Activated CD4-positive, alpha-beta T cell treated with anti-CD3 and anti-CD28 coated beads for 48 hours (primary cell): ENCODE data around the gene LTA4H.
A peak's percentile ranks its signal among the peaks of the same experiment; 100 is the strongest.

ENCODE experiments used
- DNase-seq: peaks from one replicate; pipeline ENCODE4 v3.0.0-alpha.2; 2020

Gene LTA4H

GRCh38 chr12:96033549-96034389 lies 1.6 kb downstream of the LTA4H start:
- DNase-seq = no peak

DNA sequence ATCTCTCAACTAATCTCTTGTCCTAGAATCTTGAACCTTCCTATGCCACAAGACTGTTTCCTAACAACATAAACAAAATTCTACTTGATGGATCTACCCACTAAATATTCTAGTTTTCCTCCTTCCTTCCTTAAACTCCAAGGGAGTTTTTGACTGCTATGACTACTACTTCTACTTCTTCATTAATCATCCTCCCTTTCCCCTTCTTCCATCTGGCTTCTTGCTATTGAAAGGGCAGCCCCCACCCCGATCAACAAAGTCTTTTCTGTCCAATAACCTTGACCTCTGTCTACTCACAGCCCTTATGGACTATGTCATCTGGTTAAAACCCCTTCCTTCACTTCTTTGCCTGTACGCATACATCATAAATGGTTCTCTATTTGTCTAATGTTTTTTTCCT lies 5.6 kb downstream of the LTA4H start:
- DNase-seq = no peak

DNA sequence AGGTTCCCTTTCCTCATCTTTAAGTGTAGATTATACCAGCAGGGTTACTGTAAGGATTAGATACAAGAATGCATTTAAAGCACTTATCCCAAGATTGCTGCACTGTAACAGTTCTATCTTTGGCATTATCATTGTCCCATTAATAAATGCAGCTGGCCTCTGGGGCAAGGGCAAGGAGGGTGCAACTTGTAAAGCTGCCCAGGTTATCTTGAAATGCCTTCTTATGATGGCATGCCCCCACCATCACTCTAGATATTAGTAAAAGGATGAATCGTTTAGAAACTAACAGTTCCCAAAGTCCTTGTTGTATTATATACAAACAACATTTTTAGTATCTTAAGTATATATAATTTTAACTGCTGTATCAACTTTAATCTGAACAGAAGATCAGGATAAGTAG lies 6.8 kb downstream of the LTA4H start:
- no peak for DNase-seq

- DNase-seq = no peak
Measured at GRCh38 chr12:96026331-96026730, 9.1 kb downstream of the LTA4H start.

DNA sequence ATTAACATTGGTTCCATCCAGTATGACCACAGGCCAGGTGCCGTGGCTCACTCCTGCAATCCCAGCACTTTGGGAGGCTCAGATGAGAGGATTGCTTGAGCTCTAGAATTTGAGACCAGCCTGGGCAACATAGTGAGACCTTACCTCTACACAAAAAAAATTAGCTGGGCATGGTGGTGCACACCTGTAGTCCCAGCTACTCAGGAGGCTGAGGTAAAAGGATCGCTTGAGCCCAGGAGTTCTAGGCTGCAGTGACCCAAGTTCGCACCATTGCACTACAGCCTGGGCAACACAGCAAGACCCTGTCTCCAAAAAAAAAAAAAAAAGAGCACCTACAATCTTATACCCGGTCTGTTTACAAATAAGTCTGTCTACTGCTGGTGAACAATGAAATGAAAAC lies 9.9 kb downstream of the LTA4H start:
- DNase-seq = no peak

GRCh38 chr12:96020314-96021003 lies 14.9 kb downstream of the LTA4H start:
- no peak for DNase-seq

DNA sequence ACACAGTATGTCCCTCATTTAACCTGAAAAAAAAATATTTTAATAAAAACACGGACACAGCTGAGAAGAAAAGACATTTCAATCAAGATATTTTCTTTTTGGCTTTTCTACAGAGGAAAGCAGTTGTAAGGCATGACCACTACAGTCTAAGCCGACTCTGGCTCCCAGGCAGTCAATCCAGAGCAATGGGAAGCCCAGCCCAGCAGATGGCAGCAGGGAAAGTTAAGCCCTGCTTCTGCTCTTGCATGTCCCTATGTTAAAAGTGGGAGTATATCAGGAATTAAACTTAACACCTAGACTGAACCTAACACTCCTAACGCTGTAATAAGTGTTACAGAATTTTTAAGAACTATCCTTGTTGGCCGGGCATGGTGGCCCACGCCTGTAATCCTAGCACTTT lies 19.7 kb downstream of the LTA4H start:
- no peak for DNase-seq

- DNase-seq = no peak
Measured at GRCh38 chr12:96014943-96015599, 20.3 kb downstream of the LTA4H start.

GRCh38 chr12:96007729-96008128 lies 27.7 kb downstream of the LTA4H start:
- DNase-seq = no peak

GRCh38 chr12:96006727-96007126 lies 28.7 kb downstream of the LTA4H start:
- DNase-seq = no peak

DNA sequence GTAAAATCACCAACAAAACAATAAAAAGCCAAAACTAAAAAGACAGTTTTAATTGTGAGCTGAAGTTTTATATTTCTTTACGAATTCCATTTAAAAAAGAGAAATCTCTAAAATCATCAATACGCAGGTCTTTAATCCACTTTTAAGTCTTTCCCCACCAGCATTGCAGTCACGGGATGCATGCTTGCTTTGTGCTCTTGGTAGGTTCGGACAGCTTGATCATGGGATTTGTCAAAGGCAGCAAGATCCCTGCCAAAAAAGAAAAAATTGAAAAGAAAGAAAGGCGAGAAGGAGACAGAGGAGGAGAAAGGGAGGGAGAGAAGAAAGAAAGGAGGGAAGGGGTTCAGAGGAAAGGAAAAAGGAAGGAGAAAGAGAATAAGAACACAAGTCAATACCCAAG lies 34.5 kb downstream of the LTA4H start:
- no peak for DNase-seq

DNA sequence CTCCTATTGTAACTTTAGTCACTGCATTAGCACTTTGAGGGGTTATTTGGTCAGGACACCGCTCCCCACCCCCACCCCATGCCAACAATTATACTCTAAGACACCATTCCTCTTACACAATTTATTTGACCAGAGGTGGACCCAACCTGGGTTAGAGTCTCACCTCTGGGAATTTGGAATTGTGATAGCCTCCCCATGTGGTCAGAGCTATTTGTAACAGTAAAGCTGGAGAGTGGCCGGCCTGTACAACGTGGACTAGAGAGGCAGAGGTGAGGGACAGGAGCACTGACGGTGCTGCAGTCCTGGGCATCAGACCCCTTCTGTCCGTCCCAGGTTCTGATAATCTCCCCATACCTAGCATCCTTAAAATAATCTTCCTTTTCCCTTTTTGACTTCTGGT lies 35.9 kb downstream of the LTA4H start:
- no peak for DNase-seq

- DNase-seq = peak; percentile 59
Measured at GRCh38 chr12:95998611-95999286, 36.6 kb downstream of the LTA4H start.

- no peak for DNase-seq
Measured at GRCh38 chr12:95997911-95998510, 37.4 kb downstream of the LTA4H start.

GRCh38 chr12:95997276-95997675 lies 38.1 kb downstream of the LTA4H start:
- no peak for DNase-seq

DNA sequence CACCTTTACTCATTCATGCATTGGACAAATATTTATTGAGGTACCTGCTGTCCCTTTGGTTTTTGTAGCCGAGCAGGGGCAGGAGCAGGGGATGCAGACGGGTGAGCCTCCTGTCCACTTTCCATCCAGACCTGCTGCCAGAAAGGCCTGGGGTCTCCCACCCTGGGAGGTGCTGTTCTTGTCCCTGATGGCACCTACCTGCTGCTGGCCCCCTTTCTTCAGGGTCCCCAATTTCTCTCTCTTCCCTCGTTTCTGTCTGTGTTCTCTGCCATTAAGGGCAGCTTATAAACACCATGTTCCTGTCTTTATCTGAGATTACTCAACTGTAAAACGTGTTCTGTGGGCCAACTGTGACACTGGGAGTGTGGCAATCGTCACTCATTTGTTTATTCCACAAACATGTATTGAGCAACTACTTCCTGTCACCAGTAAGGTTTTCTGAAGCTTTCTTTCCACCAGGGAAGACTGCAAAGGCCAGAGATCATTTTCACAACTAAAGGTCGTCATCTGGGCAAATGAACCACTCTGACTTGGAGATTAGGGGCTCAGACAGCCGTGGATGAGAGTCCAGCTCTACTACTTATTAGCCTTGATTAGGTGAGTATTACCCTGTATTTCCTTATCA lies 39.2 kb downstream of the LTA4H start, which contains the start of gene HAL:
HAL (minus strand) TSS at position 311 of the 625 bp plus-strand sequence. CDS start 434 bp downstream, outside the sequence.
- DNase-seq = no peak

DNA sequence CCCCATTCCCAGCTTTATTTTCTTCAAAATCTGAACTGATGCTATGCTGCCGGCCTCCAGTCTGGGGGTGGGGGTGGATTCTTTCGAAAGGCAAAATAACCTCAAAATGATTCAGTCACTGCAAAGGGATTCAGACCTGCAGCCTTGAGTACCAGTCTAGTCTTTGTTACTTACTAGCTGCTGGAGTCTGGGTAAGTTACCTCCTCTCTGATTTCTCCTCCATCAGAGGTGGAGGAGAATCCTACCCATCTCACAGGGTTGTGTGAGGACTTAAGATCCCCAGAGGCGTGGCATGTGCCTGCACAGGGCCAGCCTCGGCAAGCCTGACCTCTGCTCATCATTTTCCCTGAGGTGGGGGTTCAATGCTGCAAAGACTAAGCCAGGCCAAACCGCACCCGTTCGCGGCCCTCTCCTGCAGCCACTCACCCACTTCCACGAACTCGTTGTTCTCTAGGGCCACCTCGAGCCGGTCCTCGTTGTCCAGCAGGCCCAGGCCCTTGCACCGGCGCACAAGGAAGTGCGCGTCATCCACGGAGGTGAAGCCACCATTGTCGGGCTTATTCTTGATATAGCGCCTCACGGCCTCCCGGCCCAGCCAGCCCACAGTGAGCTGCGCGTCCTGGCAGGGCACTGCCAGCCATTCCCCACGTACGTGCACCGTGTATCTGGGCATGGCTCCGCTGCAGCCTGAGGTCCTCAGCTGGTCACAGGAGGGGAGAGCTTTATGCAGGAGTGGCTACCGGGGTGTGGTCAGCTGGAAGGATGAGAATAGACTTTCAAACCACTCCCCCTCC lies 40.0 kb downstream of the LTA4H start:
- no peak for DNase-seq

GRCh38 chr12:95994476-95994875 lies 40.9 kb downstream of the LTA4H start:
- no peak for DNase-seq

DNA sequence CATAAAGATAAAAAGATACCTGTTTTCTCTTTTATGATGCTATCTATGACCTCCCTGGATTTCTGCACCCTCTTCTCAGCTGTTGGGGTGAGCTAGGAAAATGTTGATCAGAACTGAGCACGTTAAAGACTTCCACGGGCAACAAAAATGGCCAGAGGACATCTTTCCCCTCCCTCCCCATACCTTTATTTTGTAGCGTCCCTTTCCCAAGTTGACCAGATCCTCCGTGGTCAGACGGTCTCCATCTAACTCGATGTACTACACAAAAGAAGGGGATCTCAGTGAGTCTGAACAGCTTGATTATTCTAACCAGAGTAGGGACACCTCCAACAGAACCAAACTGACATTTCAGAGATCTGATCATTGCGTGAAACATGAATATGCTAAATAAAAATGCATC lies 41.5 kb downstream of the LTA4H start:
- no peak for DNase-seq

DNA sequence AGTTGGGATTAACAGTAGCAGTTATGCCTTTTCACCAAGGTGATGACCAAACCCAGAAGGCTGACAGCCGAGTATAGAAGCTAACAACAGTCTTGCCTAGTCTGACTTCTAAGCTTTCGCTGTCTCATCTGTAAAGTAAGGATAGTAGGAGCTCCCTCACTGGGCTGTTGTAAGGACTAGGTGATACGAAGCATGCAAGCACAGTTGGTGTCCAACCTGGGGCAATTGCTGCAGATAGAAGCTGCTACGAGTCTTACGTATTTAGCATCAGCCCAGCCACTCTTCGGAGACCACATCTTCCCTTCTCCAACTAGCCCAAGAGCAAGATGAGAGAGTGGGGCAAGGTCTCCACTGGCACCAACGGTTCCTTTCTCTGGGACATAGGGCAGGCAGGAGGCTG lies 45.3 kb downstream of the LTA4H start:
- DNase-seq = no peak

DNA sequence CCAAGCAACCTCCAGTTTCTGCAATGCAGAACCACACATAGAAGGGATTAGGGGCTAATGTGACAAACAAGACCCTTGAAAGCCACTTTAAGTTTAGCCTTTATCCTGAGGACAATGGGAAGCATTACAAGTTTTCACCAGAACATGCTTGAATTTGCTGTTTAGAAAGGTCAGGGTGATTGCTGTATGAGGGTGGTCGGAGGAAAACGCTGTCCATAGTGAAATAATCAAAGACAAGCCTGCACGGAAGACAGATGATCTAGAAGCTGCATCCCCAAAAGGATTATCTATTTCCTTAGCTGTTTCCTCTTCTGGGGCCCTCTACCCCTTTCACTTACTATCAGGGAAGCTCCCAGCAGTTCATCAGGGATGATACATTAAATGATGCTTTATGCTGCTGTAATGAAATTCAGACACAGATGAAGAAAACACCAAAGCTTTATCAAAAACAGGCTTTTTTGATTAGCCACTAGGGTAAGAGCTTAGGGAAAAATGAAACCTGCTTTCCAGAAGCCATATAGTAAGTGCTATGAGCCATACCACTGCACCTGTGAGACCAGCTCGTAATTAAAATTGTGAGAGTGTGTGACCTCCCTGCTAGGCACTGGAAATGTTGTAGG lies 45.8 kb downstream of the LTA4H start:
- DNase-seq = no peak
